NCI-H146 treated with DMSO at 0.1 percent for 48 hours (cell line): Measurements from ENCODE around the gene NEAT1.

Experiments used
- DNase-seq: peaks from one replicate; lab custom pipeline; 2025; ENCODE audit not compliant: unreplicated experiment; lab: John Stamatoyannopoulos, UW

NEAT1 gene

DNA sequence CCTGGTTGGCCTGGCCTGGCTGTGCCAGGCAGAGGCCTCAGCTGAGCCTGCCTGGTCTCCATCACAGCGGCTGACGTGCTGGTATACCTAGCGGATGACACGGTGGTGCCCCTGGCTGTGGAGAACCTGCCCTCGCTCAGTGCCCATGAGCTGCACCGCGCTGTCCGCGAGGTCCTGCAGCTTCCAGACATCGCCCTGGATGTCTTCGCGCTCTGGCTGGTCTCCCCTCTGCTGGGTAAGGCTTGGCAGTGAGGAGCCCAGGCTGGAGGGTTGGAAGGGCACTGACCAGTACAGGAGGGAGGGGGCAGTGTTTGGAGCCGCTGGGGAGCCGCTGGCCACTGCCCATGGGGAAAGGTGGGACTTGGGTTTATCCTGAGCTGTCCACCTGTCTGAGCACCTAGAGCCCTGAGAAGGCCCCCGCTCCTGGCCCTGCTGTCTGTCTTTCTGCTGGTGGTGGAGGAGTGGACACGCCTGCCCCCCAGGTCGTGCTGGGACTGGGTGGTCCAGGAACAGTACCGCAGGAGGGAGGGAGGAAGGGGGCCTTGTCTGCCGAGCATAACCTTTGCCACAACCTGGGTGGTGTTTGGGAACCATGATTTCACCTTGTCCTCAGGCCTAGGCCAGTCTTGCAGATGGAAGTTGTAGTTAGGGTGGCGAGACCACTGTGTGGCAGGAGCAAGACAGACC is 33.2 kb upstream of the NEAT1 start:
- DNase-seq: no peak

GRCh38 chr11:65390099-65390941 is 32.3 kb upstream of the NEAT1 start:
- DNase-seq: no peak

GRCh38 chr11:65390996-65391395 is 31.6 kb upstream of the NEAT1 start:
- DNase-seq: no peak

DNA sequence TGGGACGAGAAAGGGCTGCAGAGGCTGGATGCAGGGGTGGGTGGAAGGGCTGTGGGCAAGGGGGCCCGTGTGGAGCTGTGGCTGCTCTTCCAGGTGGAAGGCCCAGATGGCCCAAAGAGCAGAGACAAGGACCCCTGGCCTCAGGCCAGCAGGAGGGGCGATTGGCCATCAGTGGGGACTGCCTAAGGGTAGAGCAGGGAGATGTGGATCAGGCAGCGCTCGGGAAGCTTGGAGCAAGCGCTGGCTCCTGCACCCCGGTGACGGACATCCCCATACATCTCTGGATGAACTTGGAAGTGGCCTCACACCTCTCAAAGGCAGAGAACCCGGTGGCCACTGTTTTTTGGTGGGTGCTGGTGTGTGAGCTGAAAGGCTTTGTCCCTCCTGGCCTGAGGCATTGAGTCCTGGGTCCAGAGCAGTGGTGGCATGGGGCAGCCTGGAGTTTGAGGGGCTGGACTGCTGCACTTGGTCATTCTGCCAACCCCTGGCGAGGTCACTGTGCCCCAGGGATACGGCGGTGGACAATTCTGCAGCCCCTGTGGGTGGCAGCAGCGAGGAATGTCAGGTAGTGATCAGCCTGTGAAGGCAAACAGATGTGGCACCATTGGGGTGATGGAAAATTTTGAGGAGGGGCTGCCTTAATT is 30.3 kb upstream of the NEAT1 start:
- DNase-seq: no peak

DNA sequence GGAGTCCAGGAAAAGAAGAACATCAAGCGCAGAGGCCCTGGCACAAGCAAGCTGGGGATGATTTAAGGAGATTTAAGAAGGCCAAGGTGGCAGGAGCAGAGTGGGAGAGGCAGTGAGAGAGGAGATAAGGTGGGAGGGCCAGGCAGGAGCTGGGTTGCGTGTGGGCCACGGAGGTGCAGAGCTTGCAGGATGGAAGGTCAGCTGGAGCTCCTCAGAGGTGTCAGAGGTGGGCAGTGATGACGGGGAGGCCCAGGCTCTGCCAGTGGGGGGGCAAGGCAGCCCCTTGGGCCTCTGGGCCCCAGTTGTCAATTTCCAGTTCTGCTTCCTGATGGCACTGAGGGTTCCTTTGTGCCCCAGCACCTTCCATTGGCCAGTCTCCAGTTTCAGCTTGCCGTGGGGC is 29.7 kb upstream of the NEAT1 start:
- DNase-seq: no peak

GRCh38 chr11:65393513-65394079 is 29.0 kb upstream of the NEAT1 start:
- DNase-seq: no peak

- no peak for DNase-seq
Measured at GRCh38 chr11:65394125-65394536, 28.5 kb upstream of the NEAT1 start.

DNA sequence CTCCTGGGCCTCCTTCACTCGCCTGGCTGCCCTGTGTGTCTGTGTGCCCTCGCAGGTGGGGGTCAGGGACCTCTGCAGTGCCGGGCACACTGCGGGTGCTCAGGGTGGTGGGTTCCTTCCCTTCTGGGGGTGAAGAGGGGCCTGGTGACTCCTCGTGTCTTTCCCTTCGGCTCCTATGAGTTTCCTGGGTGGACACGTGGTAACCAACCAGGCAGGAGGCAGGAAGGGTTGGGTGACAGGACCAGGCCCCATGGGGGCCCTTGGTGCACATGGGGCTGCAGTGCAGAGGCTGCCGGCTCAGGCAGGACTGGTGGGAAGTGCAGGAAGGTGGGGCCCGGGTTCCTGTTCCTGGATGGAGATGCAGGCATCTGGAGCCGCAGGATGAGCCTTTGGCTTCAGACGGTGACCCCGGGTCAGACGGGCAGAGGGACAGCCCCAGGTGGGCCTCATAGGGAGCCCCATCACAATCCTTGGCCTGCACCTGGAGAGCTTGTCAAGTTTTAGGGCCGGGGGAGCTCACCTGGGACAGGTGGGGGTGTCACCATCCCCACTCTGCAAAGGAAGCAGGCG is 26.6 kb upstream of the NEAT1 start:
- no peak for DNase-seq

- no peak for DNase-seq
Measured at GRCh38 chr11:65396769-65397745, 25.5 kb upstream of the NEAT1 start.

- DNase-seq: no peak
Measured at GRCh38 chr11:65398362-65398910, 24.2 kb upstream of the NEAT1 start.

DNA sequence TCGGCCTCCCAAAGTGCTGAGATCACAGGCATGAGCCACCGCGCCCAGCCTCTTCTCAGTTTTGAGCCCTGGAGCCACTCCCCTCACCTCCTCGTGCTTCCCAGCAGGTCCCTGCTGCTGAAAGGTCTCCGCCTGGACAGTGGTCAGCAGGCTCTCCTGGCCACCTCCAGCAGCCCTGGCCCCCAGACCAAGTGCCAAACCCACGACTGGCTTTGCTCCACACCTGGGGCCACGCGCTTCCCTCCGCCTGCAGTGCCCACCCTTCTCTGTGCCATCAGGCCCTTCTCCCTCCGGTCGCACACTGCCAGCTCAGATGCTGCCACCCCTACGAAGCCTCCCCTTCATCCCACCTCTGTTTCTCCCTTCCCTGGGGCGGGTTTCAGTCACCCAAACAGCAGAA is 23.3 kb upstream of the NEAT1 start:
- DNase-seq: no peak

- no peak for DNase-seq
Measured at GRCh38 chr11:65399845-65400244, 22.8 kb upstream of the NEAT1 start.

GRCh38 chr11:65400307-65401072 is 22.1 kb upstream of the NEAT1 start:
- no peak for DNase-seq

DNA sequence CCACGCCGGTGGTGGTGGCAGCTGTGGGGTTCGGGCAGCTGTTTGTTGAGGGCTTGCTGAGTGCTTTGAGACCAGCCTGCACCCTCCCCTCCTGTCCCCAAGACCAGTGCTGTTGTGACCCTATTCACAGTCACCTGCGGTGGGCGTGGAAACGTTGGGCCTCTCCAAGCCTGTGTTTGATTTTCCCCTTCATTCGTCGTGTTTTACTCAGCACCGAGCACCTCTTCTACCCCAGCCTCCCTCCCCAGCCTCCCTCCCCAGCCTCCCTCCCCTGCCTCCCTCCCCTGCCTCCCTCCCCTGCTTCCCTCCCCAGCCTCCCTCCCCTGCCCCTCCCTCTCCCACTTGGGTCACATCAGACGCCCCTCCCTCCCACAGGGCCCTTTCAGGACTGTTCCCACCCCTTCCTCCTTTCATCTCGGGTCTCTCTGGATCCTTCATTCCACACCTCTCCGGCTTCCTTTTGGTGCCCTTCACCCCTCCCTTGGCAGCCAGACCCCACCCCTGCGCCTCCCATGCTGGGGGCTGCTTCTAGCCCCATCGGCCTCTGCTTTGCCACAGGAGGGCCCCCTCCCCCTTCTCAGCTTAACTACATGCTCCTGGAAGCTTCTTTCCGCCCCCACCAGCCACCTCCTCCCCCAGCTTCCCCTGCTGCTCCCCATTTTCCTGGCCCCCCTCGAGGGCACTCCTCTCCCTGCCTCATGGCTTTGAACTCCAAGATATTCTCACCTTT is 21.4 kb upstream of the NEAT1 start:
- no peak for DNase-seq

GRCh38 chr11:65401803-65402248 is 20.8 kb upstream of the NEAT1 start:
- DNase-seq: no peak

GRCh38 chr11:65402790-65403189 is 19.8 kb upstream of the NEAT1 start:
- no peak for DNase-seq

DNA sequence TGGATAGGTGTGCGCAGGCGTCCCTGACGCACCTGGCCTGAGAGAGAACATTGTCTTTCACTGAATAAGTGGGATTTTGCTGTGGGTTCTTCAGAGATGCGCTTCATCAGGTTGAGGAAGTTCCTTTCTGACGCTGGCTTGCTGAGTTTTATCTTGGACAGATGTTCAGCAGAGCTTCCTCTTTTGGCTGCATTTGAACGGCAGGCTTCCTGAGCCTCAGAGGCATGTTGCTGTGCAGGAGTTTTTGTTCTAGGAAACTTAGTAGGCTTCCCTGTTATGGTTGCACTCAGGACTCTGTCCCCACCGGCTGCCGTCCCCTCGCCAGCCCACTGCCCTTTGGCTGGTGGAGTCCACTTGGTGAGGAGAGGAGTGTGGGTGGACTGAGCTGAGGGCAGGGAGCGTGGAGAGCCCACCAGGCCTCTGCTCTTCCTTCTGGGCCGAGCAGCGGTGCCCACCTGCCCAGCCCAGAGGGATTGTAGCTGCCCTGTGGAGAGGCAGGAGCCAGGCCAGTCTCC is 18.9 kb upstream of the NEAT1 start:
- DNase-seq: no peak

- no peak for DNase-seq
Measured at GRCh38 chr11:65404210-65404609, 18.4 kb upstream of the NEAT1 start.
